ENCODE measurements around the gene THRB.
A peak's percentile ranks its signal among the peaks of the same experiment; 100 is the strongest.

THRB gene

GRCh38 chr3:24510030-24510648 lies 15.5 kb upstream of the THRB start:
- no peak for DNase-seq

- no peak for DNase-seq
Observed at GRCh38 chr3:24508423-24508839, 13.8 kb upstream of the THRB start.

GRCh38 chr3:24507776-24508422 lies 13.2 kb upstream of the THRB start:
- no peak for DNase-seq

DNA sequence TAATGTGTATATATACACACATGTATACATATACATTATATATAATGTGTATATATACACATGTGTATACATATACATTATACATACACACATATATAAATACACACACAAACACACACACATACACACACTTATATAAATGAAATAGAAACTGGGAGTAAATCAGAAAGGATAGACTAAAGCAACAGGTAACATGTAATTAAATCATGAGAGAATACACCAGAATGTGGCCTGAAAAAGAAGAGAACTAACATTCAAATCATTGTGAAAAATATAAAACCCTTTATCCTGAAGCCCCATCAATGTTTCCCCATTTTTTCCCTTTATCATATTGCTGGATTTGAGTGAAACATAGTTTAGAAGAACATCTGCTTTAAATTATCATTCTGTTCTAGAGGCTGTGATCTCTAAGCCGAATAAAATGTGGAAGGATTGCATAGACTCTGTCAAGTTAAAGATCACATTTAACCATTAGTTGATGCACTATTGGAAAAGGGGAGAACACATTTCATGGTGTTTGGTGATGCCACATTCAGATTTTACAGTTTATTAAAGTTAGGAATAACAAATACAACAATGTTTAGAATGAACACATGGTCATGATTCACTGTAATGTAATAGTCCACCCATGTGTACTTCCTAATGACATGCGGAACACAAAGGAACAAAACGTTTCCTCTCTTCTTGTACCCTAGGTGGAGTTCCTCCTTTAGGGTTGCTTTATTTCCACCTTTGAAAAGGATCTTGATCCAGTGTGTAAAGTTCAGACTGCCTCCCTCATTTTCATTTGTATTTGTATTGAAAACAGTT lies 12.5 kb upstream of the THRB start:
- no peak for DNase-seq

DNA sequence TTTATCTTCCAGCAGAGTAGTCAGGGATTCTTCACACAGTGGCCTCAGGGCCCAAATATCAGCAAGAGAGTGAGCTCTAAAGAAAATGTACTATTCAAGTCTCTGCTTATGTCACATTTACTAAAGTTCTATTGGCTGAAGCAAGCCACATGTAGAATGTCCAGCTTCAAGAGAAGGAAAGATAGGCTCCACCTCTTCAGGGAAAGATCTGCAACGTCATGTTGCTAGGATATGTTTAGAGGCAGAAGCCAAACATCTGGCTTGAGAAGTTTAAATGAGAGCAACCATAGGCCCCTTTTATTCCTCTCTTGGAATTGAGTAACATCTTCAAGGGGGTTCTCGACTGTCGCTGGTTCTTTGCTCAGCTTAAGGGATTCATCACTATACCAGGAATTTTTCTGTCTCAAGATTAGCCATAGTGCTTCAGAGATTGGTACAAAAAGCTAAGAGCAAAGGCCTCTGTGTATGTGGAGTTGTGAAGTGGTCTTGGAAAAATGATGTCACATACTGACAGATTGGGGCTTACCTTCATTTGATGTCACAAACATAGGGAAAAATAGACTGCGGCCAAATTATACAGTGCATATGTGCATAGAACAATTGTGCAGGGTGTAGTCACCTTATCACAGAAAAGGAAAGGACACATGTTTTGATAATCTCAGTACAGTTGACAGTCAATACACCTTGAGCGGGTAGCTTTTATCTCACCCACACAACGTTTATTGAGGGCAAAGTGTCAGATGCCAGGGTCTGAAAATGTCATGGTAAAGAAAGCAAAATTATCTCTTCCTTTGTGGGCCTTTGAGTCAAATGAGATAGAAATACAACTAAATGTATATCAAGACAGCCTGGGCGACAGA lies 11.3 kb upstream of the THRB start:
- no peak for DNase-seq

DNA sequence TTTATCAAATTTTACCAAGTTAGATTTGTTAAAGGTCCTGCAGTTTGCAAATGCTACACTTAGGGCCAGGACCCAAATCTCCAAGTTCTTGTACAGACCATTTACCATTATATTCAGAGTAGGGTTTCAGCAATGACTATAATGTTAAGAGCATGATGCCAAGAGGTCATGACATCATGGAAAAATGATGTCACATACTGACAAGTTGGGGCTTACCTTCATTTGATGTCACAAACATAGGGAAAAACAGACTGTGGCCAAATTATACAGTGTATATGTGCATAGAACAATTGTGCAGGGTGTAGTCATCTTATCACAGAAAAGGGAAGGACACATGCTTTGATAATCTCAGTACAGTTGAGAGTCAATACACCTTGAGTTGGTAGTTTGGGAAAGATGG lies 10.1 kb upstream of the THRB start:
- no peak for DNase-seq

- no peak for DNase-seq
Observed at GRCh38 chr3:24503616-24504113, 9.0 kb upstream of the THRB start.

DNA sequence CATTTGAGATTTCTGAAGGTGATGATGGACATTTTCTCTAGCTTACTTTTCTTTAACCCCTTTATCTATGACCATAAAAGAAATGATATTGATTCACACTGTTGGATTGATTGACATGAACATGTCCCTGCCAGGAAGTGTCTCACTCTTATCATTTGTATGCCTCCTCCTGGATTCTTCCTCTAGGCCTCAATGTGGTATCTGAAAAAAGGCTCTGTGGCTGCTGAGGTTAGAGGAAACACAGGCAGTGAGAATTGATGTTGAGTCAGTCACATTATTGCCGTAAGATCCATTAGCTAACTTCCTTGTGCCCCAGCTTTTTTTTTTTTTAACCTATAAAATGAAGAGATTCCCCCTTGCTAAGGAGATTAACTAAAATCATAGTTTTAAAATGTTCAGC lies 8.0 kb upstream of the THRB start:
- DNase-seq: no peak

DNA sequence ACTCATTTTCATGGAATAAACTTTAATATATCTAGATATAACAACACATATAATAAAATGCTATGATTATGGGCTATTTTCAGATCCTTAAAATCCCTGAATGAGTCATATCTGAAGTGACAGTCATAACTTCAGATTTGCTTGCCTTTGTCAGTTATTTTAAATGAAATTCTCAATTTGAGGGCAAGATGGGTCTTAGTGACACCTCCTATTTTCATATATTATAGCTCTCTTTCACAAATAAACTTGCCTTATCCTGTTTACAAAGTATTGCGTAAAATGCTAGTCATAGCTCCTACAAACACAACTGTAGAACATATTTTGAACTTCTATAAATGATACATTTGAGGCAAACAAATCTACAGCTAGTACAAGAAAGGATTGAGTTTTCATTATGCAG lies 6.2 kb upstream of the THRB start:
- DNase-seq: no peak

DNA sequence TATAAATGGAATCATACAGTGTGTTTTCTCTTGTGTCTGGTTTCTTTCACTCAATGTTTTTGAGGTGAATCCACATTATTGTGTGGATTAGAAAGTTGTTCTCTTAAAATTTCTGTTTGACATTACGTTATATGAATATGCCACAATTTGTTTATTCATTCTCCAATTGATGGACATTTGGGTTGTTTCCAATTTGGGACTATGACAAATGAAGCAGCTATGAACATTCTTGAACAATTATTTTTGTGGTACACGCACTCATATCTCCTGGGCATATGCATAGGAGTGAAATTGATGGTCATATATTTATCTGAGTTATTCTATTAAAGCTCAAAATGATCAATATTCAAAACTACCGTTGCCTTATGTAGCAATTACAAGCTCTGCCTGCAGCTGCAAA lies 5.3 kb upstream of the THRB start:
- DNase-seq: no peak

- no peak for DNase-seq
Observed at GRCh38 chr3:24498796-24499195, 4.1 kb upstream of the THRB start.

GRCh38 chr3:24498391-24498790 lies 3.7 kb upstream of the THRB start:
- no peak for DNase-seq

DNA sequence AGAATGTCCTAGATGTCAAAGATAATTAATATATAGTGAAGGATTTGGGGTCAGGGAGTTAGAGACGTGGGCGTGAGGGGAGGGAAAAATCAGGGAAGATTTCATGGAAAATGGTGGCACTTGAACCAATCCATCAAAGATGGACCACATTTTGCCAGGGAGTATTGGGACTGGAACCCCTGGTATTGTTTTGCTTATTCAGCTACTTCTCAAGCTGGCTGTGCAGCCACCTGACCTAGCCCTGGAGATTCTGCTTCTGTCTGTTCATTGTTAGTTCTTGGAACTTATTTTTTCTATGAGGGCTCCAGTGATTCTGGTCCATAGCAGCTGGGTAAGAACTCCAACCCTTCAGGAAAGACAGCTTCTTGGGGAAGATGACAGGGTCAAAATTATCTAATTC lies 3.3 kb upstream of the THRB start:
- DNase-seq: no peak

DNA sequence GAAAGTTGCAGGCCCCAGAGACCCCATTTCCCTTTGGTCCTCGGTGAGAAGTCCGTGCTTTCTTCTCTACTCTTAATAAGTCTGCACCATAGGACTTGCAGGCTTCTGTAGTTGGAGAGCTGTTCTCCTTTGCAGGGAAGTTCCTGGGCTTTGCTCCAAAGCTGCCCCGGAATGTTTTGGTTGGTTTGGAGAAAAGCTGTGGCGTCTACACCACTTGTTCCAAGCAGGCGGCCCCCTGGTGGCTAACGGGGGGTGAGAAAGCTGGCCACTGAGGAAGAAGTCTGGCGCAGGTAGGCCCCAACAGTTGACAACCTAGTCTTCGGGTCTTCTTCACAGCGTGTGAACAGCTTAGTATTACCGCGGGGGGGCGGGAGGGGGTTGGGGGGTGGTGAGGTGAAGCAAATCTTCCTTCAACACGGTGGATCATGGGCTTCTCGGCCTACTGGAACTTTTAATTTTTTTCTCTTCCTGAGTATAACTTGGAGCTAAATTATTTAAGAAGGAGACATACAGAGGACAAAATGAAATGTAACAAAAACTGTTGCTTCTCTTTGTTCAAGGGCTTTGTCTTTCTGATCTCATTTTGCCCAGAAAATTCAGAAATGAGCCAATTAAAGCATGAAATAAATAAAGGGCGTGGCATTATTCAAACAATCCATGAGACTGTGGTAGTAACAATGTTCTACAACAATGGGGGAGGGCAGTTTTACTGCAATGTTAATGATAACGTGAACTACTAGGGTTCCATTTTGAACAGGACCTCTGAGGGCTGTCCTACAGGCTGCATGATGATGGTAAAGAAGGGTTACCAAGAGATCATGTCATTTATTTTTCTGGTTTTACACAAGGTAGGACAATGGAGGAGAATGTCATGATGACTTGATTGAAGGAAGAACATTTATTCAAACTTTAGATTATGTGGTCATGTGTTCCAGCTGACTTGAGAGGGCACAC lies 2.2 kb upstream of the THRB start:
- DNase-seq: peak in 1 of 2 experiments; percentile 33

GRCh38 chr3:24495326-24495994 lies 810 bp upstream of the THRB start:
- peak; percentile 7 to 16 for DNase-seq

DNA sequence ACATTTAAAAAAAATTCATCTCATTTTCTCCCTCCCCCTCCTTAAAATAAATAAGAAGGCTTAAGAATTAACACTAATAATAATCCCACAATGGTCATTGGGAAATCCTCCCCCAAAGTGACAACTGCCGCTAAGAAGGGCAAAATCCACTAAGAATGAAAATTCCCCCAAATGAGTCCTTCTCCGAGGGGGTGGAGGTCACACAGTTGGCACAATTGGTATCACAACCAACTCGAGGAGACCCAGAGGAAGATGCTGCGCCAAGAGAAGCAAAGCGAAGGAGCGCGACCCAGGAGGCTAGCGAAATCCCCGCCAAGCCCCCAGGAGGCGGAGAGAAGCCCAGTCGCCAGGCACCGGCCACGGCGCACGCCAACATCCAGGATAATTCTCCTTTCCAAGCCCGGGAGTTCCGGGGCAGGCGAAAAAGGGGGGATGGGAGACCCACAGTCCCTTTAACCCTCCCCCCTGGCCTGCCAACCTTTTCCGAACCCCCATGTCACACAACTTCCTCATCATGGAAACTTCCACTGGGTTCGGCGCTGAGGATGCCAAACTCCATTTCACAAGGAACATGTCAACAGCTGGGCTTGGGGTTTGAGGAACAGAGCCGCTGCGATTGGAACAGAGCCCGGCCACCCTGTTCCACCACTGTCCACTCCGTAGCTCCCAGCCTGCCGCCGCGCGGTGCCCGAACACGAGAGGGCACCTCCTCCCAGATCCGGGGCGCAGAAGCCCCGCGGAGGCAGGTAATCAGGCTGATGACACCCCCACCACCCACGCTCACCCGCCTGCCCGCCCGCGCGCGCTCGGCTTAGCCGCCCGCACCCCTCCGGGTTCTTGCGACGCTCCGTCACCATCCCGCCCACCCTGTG lies 668 bp downstream of the THRB start:
- DNase-seq: no peak

DNA sequence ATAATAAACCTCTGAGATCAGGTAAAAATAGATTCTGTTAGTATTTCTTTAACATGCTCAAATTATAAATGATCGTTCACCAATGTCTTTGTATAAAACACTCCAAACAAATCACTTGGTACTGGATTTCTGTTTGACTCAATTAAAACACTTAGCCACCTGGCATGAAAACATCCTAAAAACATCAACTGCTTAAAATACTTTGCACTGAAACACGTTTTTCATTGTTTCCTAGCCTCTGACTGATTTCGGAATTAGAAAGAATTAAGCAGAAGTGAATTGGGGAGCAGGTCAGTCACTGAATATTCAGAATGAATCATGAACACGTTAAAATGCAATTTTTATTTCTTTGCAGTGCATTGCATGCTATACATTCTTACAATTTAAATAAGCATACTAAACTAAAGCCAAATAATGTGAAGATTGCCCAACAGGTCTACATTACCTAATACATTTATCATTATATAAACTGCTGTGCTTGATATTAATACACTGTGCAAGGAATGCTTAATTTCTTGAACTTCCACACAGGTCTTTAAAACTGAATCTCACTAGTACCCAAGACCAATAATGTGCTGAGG lies 1.6 kb downstream of the THRB start:
- no peak for DNase-seq

DNA sequence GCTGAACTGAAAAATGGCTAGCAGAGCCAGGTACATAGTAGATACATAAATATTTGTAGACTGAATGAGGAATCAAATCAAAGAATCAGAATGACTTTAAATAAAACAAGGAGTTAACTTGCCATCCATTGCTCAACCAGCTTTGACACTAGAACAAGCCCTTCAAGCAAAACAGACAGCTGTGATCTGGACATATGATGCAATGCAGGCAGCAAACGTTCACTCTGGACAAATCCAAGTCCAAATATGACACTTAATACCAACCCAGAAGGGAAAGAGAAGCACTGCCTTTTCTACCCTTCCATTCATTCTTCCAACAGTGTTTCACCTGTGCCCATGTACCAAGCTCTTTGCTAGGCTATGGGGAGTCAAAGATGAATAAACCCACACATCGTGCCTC lies 4.5 kb downstream of the THRB start:
- DNase-seq: no peak

DNA sequence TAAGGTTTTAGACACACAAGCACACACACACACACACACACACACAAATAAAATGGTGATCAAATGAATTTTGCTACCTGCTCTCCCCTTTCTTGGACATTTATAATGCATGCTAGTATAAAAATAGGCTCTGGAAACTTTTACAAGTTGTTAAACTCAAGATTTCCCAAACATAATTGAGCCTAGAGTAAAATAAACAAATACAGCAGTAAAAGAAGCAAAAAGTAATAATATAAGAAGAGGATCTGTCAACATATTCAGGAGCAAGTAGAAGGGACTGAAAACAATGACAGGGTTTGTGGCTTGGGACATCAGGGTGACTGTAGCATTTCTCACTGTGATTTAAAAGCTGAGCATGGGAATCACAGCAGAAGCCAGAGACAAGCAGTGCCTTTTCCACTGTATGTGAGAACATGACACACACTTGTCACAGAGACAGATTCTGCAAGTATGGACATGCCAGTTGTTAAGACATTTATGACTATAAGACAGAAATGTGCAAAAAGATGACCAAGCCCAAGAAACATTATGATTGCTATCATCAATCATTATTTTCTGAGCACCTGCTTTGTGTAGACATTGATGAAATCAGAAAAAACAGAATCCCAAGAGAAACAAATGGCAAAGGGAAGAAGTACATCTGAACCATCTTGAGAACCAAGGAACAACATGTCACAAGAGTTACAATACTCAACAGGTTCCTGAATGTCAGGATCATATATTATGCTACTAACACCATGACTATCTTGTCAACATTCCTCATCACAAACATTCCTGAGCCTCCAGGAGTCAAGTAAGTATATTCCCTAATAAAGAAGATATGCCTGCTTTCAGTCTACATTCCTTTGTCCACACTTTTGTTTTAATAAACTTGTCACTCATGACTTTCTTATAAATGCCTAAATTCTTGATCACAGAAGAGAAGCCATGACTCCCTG lies 7.1 kb downstream of the THRB start:
- no peak for DNase-seq

Data from NCI-H1930 (cell line).